HepG2 (cell line): ENCODE measurements around the gene LARP1B. TPM values are rescaled to one million over a fixed set of nuclear protein-coding genes. Genes with fewer than 3 reads are reported as not detected.

Experiments
- AHR ChIP-seq: IDR thresholded peaks from 2 replicates; pipeline ENCODE4 v1.6.1; 2018; ENCODE audit warnings: missing genetic modification reagents, missing compliant biosample characterization
- CREM ChIP-seq, 2 experiments: sonication (generic) in 1 of 2; formaldehyde crosslinking in 1 of 2; IDR thresholded peaks; 2 replicates each; pipeline versions ENCODE4 v1.4.0 to v1.6.1; 2016 to 2020; ENCODE audit warnings: antibody characterized with exemption in 1 of 2, mild to moderate bottlenecking in 1 of 2, missing genetic modification reagents in 1 of 2
- HNRNPLL ChIP-seq: fragments of 200-400 bp; formaldehyde crosslinking; IDR thresholded peaks from 2 replicates; pipeline ENCODE4 v1.6.1; 2017; ENCODE audit warnings: mild to moderate bottlenecking, low read depth, low read length; ENCODE audit not compliant: poor library complexity, severe bottlenecking
- NAIF1 ChIP-seq: sonication (generic); formaldehyde crosslinking; IDR thresholded peaks from 2 replicates; pipeline ENCODE4 v1.5.0; 2020; ENCODE audit warnings: mild to moderate bottlenecking, missing genetic modification reagents, borderline replicate concordance
- PHF8 ChIP-seq: sonication (generic); formaldehyde crosslinking; IDR thresholded peaks from 2 replicates; pipeline ENCODE4 v1.5.0; 2020; ENCODE audit warnings: missing genetic modification reagents
- REPIN1 ChIP-seq: sonication (generic); formaldehyde crosslinking; IDR thresholded peaks from 2 replicates; pipeline ENCODE4 v1.8.0; 2022; ENCODE audit warnings: missing genetic modification reagents, low read depth, mild to moderate bottlenecking, borderline replicate concordance
- SAP130 ChIP-seq: IDR thresholded peaks from 2 replicates; pipeline ENCODE4 v1.6.1; 2016; ENCODE audit warnings: low read depth
- SNAI1 ChIP-seq: sonication (generic); formaldehyde crosslinking; IDR thresholded peaks from 2 replicates; pipeline ENCODE4 v1.5.0; 2020; ENCODE audit warnings: mild to moderate bottlenecking, missing genetic modification reagents, borderline replicate concordance
- ZBTB1 ChIP-seq: sonication (generic); formaldehyde crosslinking; IDR thresholded peaks from 2 replicates; pipeline ENCODE4 v1.4.0; 2020; ENCODE audit warnings: missing genetic modification reagents, borderline replicate concordance
- ZC3H4 ChIP-seq: sonication (generic); formaldehyde crosslinking; IDR thresholded peaks from 2 replicates; pipeline ENCODE4 v1.4.0; 2020; ENCODE audit warnings: missing genetic modification reagents, borderline replicate concordance
- ZMYM4 ChIP-seq: sonication (generic); formaldehyde crosslinking; IDR thresholded peaks from 2 replicates; pipeline ENCODE4 v1.8.1; 2023; ENCODE audit warnings: mild to moderate bottlenecking, missing genetic modification reagents
- ZNF441 ChIP-seq: sonication (generic); formaldehyde crosslinking; IDR thresholded peaks from 2 replicates; pipeline ENCODE4 v1.7.0; 2021; ENCODE audit warnings: missing genetic modification reagents, borderline replicate concordance
- ZNF713 ChIP-seq: sonication (generic); formaldehyde crosslinking; IDR thresholded peaks from 2 replicates; pipeline ENCODE4 v1.4.0; 2020; ENCODE audit warnings: mild to moderate bottlenecking, missing genetic modification reagents
- polyA plus RNA-seq, 8 experiments: library from polyadenylated mRNA; depleted of rRNA in 3 of 8; stranded (reverse) in 7 of 8; unstranded in 1 of 8; fragments of >200 nt; fragmentation: Illumina TruSeq in 4 of 8; extraction: Trizol in 4 of 8; gene quantifications; 2 replicates each; pipeline versions ENCODE4 v1.2.1 to v1.2.3, GENCODE V29; 2011 to 2016; ENCODE audit warnings: low read depth in 4 of 8, missing spikeins in 1 of 8, mixed read lengths in 1 of 8; ENCODE audit not compliant: insufficient read depth in 1 of 8
- total RNA-seq, 5 experiments: library from RNA; depleted of rRNA; stranded (reverse); fragments of >200 nt; fragmentation: Illumina TruSeq; extraction: Trizol; gene quantifications; 2 replicates each; pipeline ENCODE4 v1.2.3, GENCODE V29; 2016; ENCODE audit warnings: low read depth in 1 of 5
- TF ChIP-seq, protein P1 (sequence below): sonication (generic); formaldehyde crosslinking; IDR thresholded peaks from 2 replicates; pipeline ENCODE4 v1.8.0; 2023; ENCODE audit warnings: mild to moderate bottlenecking, missing genetic modification reagents
- TF ChIP-seq, protein P2 (sequence below): sonication (generic); formaldehyde crosslinking; IDR thresholded peaks from 2 replicates; pipeline ENCODE4 v1.4.0; 2020; ENCODE audit warnings: mild to moderate bottlenecking, missing genetic modification reagents
- TF ChIP-seq, protein P3 (sequence below), 2 experiments: sonication (generic) in 1 of 2; formaldehyde crosslinking in 1 of 2; IDR thresholded peaks; 2 replicates each; pipeline versions ENCODE4 v1.4.0 to v1.6.1; 2018 to 2020; ENCODE audit warnings: missing genetic modification reagents in 2 of 2, borderline replicate concordance in 1 of 2, low read depth in 1 of 2, mild to moderate bottlenecking in 1 of 2, missing biosample characterization in 1 of 2

The LARP1B gene
- total and polyA plus RNA-seq, 2 of the 13 experiments (the other 11 are each of a cell fraction or from before 2014, with no cell fraction given) = 19.2 to 52.7 TPM

DNA sequence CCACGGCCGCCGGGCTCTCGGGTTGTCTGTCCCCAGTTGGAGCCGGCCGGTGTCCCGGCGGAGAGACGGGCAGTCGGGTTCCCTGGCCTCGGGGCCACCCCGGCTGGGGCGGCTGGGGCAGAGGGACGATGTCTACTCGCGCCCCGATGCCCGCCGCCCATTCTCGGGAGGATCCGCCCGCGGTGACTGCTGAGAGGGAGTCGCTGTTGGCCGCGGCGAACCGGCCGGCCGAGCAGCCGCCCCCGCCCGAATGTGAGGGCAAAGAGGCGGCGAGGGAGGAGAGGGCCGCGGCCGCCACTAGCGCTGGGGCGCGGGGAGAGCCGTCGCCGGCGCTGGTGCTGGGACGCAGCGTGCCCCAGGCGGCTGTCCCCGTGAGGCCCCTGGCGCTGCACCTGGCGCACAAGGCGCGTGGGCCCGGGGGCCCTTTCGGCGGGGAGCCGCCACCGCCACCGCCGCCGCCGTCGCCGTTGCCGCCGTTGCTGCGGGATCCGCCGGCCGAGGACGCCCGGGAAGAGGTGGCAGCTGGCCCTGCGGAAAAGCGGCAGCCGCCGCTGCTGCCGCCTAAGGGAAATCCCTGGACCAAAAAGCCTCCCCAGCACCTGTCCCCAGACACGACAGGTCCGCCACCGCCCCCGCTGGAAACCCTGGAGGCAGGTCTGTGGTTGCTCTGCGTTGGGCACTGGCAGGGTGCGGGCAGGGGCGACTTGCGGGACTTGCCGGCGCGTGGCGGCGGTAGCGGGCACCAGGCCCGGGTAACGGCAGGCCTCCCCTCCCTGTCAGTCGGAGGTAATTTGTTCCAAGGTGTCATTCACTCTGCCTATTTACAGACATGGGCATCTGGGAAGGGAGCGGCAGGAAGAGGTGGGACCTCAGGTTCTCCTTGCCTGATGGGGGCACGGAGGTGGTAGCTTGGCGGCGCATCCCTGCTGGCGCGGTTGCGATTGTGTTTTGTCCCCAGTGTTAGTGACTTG, 739 bp downstream of the LARP1B start (continued):
- TF ChIP-seq REPIN1 (CRISPR knock-in tag) (no peak), ZBTB1 (CRISPR knock-in tag) (peak; percentile 91; the same call in 1 of the 2 replicates), SNAI1 (no peak), NAIF1 (CRISPR knock-in tag) (no peak), AHR (CRISPR knock-in tag) (0 out of 2 replicates have a peak, but pooled peaks have one; percentile 40), ZNF441 (peak; percentile 19; the same call in 1 of the 2 replicates), SAP130 (peak; percentile 70), HNRNPLL (peak; percentile 77), CREM (IDR thresholded peaks at IDR 0.05) (no peak), CREM (CRISPR knock-in tag; IDR thresholded peaks at IDR 0.05) (no peak), PHF8 (CRISPR knock-in tag) (peak; percentile 85), ZMYM4 (CRISPR knock-in tag) (peak; percentile 67; the same call in 1 of the 2 replicates), ZC3H4 (no peak), ZNF713 (CRISPR knock-in tag) (no peak)
- TF ChIP-seq, protein P1, sequence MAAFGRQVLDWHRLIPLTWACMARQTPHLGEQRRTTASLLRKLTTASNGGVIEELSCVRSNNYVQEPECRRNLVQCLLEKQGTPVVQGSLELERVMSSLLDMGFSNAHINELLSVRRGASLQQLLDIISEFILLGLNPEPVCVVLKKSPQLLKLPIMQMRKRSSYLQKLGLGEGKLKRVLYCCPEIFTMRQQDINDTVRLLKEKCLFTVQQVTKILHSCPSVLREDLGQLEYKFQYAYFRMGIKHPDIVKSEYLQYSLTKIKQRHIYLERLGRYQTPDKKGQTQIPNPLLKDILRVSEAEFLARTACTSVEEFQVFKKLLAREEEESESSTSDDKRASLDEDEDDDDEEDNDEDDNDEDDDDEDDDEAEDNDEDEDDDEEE (CRISPR knock-in tag) = 0 out of 2 replicates have a peak, but pooled peaks have one; percentile 32
- TF ChIP-seq, protein P2, sequence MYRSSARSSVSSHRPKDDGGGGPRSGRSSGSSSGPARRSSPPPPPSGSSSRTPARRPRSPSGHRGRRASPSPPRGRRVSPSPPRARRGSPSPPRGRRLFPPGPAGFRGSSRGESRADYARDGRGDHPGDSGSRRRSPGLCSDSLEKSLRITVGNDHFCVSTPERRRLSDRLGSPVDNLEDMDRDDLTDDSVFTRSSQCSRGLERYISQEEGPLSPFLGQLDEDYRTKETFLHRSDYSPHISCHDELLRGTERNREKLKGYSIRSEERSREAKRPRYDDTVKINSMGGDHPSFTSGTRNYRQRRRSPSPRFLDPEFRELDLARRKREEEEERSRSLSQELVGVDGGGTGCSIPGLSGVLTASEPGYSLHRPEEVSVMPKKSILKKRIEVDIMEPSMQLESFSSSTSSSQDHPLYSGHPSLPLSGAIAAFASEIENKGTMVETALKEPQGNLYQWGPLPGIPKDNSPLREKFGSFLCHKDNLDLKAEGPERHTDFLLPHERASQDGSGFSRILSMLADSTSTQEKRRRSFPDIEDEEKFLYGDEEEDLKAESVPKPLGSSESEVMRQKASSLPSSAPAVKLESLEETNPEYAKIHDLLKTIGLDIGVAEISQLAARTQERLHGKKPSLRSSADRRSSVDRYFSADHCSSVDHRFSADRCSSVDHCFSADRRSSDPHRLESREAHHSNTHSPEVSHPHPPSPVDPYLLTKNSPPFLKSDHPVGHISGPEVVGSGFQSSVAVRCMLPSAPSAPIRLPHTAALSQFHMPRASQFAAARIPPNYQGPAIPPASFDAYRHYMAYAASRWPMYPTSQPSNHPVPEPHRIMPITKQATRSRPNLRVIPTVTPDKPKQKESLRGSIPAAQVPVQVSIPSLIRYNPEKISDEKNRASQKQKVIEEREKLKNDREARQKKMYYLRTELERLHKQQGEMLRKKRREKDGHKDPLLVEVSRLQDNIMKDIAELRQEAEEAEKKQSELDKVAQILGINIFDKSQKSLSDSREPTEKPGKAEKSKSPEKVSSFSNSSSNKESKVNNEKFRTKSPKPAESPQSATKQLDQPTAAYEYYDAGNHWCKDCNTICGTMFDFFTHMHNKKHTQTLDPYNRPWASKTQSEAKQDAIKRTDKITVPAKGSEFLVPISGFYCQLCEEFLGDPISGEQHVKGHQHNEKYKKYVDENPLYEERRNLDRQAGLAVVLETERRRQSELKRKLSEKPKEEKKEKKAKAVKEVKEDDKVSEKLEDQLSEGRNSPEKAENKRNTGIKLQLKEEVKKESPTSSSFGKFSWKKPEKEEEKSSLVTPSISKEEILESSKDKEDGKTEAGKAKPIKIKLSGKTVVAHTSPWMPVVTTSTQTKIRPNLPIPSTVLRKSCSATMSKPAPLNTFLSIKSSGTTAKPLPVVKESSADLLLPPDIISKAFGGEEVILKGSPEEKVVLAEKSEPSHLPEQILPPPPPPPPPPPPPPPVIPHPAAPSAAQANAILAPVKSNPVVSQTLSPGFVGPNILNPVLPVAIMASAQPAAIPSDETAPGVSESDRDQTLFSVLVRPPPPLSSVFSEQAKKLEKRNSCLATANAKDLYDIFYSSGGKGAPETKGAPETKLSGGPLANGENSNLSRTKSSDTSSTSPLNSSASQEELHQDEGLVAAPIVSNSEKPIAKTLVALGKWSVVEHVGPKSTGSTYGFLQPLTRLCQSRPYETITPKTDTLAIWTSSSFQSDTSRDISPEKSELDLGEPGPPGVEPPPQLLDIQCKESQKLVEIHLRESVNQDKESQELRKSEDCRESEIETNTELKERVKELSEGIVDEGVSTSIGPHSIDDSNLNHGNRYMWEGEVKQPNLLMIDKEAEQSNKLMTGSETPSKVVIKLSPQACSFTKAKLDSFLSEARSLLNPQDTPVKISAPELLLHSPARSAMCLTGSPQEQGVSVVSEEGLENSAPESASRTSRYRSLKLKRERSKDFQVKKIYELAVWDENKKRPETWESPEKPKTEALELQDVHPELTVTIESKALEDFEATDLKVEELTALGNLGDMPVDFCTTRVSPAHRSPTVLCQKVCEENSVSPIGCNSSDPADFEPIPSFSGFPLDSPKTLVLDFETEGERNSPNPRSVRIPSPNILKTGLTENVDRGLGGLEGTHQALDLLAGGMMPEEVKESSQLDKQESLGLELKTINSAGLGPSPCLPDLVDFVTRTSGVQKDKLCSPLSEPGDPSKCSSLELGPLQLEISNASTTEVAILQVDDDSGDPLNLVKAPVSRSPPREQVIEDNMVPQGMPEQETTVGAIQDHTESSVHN (CRISPR knock-in tag) = no peak
- TF ChIP-seq, protein P3, sequence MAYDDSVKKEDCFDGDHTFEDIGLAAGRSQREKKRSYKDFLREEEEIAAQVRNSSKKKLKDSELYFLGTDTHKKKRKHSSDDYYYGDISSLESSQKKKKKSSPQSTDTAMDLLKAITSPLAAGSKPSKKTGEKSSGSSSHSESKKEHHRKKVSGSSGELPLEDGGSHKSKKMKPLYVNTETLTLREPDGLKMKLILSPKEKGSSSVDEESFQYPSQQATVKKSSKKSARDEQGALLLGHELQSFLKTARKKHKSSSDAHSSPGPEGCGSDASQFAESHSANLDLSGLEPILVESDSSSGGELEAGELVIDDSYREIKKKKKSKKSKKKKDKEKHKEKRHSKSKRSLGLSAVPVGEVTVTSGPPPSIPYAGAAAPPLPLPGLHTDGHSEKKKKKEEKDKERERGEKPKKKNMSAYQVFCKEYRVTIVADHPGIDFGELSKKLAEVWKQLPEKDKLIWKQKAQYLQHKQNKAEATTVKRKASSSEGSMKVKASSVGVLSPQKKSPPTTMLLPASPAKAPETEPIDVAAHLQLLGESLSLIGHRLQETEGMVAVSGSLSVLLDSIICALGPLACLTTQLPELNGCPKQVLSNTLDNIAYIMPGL (CRISPR knock-in tag; IDR thresholded peaks at IDR 0.05; ENCODE audit: borderline replicate concordance in 1 of 2, low read depth in 1 of 2) = peak; percentile 29 to 80; a peak in 3 of 4 replicates
